GM18873 (cell line): Measurements from ENCODE around the gene HSPA12B.
"Not testable (repeated sequence)": the region's sequence is repeated elsewhere in the genome, so short reads cannot be mapped to it uniquely, and the experiment has no call there.

Experiments used
- ATAC-seq: cut with Tn5 transposase; IDR thresholded peaks from one replicate; pipeline ENCODE4 v1.9.1; 2021; ENCODE audit warnings: mild to moderate bottlenecking, moderate library complexity, moderate number of reproducible peaks; ENCODE audit not compliant: unreplicated experiment, low FRiP score

HSPA12B gene

DNA sequence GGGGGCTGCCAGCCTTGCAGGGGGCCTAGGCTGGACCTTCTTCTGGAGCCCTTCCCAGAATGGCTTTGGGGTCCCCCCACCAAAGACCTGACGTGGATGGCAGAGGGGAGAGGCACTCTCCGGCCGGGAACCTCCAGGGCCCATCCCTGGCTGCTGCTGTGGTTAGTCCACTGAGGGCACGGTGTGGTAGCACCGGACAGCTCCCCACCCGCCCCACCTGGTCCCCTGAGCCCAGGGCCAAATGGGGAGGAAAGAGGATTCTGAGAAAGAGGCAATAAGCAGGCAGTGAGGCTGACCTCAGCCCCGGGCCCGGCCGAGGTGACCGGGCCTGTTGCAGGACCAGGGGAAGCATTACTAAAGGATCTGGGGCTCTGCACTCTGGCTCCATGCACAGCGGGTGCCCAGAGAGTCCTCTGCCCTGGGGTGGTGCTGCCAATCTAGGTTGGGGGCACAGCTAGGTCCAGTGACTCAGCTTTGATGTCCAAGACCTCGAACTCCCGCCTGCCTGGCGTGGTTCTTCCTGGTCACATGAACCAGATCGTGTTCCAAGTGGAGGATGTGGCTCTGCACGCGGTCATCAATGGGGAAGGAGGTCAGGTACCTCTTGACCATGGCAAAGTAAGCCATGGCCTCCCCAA lies 51.9 kb downstream of the HSPA12B start:
- ATAC-seq: no peak

GRCh38 chr20:3784863-3785239 lies 52.4 kb downstream of the HSPA12B start:
- ATAC-seq: no peak

- no peak for ATAC-seq
Measured at GRCh38 chr20:3785240-3786125, 53.0 kb downstream of the HSPA12B start.

- no peak for ATAC-seq
Measured at GRCh38 chr20:3786126-3786484, 53.6 kb downstream of the HSPA12B start.

GRCh38 chr20:3786665-3787323 lies 54.3 kb downstream of the HSPA12B start, which contains the start of gene CENPB:
TSS of gene CENPB (minus strand) at chr20:3786740. CDS start at chr20:3786483, 257 bp downstream.
- ATAC-seq: peak; percentile 65

GRCh38 chr20:3787324-3788014 lies 55.0 kb downstream of the HSPA12B start:
- ATAC-seq: no peak

- no peak for ATAC-seq
Measured at GRCh38 chr20:3788685-3789155, 56.2 kb downstream of the HSPA12B start.

DNA sequence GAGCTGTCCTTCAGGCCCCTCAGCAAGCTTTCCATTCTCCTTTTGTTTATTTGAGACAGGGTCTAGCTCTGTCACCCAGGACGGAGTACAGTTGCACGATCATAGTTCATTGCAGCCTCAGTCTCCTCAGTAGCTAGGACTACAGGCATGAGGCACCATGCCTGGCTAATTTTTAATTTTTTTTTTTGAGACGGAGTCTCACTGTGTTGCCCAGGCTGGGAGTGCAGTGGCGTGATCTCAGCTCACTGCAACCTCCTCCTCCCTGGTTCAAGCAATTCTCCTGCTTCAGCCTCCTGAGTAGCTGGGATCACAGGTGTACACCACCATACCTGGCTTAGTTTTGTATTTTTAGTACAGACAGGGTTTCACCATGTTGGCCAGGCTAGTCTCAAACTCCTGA lies 56.7 kb downstream of the HSPA12B start:
- not testable (repeated sequence) for ATAC-seq

DNA sequence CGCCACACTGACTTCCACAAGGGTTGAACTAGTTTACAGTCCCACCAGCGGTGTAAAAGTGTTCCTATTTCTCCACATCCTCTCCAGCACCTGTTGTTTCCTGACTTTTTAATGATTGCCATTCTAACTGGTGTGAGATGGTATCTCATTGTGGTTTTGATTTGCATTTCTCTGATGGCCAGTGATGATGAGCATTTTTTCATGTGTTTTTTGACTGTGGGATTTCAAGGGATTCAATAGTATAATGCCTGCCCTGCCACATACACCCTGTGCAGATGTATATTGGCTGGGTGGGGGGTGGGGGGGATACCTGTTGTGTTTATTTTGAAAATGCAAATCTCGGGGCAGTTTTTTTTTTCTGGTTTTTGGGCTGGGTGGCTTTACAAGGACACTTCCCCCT lies 61.7 kb downstream of the HSPA12B start:
- ATAC-seq: not testable (repeated sequence)

GRCh38 chr20:3794701-3795420 lies 62.4 kb downstream of the HSPA12B start:
- ATAC-seq: no peak

DNA sequence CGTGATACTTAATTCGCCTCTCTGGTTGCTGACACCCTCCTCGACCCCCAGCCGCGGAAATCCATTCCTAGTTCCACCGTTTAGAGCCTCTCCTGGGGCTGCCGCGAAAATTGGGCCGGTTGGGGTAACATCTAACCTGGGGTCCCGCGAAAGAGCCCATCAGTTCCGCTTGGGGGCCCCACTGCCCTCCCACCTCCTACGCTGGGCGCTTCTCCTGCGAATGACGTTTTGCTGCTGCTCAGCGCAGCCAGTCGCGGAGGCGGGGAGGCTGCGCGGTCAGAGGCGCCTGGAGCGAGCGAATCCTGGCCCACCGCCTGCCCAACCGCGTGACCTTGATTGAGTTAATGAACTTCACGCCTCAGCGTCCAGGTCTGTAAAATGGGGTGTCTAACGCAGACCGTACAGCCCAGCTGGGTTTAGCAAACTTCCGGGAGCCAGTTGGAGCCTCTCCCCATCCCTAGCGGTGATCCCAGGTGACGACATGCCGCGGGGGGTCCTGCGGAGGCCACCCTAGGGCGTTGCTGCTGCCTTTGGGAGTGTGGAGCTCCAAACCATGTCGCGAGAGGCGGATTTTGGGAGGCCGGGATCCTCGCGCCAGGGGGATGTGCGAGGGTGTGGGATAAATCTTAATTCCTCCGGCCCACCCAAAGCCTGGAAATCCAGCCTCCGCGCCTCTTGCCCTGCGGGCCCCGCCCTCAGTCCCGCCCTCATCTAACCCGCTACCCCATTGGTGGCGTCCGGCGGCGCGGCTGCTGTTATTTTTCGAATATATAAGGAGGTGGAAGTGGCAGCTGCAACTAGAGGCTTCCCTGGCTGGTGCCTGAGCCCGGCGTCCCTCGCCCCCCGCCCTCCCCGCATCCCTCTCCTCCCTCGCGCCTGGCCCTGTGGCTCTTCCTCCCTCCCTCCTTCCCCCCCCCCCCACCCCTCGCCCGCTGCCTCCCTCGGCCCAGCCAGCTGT lies 63.3 kb downstream of the HSPA12B start, which contains the start of gene CDC25B:
TSS of gene CDC25B (plus strand) at position 800 of the 958 bp plus-strand sequence. CDS start 222 bp downstream, outside the sequence.
- peak; percentile 44 for ATAC-seq

- ATAC-seq: no peak
Measured at GRCh38 chr20:3796477-3797225, 64.2 kb downstream of the HSPA12B start.

DNA sequence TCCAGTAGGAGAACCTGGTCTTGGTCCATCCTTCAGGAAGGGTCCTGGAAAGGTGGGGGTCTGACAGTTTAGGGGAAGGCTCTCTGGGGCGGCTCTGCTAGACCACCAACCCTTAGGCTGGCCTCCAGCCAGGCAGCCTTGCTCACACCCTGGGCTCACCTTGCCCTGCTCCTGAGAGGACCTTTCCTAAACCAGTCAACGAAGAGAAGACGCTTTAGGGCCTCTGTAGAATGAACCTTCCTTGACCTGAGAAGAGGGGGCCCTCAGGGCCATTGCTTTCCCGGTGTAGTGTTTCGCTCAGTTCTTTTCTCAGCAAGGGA lies 64.7 kb downstream of the HSPA12B start:
- ATAC-seq: no peak

DNA sequence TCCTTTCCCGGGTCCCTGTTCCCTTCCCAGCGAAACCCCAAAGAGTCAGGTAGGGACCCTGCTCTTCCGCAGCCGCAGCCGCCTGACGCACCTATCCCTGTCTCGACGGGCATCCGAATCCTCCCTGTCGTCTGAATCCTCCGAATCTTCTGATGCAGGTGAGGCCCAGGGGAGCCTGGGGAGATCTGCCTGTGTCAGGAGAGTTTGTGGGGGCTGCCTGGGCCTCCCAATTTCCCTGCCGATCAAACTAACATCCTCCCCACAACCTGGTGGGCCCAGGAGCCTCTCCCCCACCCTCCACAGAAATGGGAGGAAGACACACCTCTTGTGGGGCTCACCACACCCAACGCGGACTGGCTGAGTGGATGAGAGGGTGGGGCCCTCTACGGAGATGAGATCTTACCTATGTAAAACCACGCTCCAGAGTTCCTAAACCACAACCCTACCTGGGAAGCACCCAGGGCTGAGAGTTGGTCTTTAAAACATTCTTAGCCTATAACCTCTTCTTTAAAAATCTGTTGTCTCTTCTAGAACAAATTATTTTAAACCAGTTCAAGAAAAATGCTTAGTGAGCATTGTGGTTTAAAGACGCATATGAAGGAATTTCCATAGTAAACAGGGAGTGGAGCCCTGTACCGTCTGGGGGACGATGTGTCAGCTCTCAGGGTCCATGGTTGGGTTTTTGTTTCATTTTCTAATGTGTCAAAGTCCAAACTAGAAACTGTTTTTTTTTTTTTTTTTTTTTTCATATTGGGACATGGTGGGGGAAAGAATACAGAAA lies 65.3 kb downstream of the HSPA12B start:
- no peak for ATAC-seq

DNA sequence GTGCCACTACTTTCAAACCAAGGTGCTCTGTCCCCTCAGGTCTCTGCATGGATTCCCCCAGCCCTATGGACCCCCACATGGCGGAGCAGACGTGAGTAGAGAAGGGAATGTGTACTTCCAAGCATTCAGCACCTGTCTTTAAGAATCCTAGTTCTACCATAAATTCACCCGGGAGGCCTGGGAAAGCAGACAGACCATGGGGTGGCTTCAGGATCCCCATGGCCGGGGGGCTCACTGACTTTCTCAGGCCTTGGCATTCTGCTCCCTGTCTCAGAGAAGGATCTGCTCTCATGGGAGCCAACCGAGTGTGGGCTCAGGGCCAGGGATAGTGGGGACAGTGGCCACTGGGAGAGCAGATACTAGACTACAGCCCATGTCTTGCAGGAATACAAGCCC lies 65.9 kb downstream of the HSPA12B start:
- ATAC-seq: no peak

DNA sequence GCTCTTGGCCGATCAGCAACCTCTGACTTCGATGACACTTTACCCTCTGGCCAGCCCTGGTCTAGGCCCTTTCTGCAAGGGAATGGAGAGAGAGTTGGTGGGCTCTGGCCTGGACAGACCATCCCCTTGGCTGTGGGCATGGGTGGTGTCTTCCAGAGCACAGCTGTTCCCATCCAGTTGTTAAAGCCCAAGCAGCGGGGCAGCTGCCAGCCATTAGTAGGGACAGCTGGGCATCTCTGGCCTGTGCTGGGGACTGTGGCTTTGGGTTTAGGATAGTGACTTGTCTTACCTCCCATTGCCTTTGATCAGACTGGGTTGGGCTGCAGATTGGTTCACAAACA lies 66.4 kb downstream of the HSPA12B start:
- no peak for ATAC-seq

DNA sequence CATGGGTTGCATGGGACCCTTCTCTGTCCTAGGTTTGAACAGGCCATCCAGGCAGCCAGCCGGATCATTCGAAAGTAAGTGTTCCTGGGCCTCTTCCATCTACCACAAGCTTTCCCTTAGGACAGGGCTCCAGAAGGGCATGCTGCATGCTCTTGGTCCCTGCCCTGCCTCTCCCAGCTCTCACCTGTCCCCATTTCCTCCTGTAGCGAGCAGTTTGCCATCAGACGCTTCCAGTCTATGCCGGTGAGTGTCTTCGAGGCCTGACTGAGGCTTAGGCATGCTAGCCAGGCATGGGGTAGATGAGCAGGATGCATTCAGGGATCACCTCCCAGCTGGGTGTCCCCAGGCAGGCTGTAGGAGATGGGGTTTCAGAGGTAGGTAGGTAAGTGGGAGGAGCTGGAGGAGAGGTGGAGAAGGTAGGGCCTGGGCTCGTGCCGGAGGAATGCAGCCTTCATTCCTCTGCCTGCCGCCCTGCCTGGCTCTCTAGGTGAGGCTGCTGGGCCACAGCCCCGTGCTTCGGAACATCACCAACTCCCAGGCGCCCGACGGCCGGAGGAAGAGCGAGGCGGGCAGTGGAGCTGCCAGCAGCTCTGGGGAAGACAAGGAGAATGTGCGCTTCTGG lies 67.9 kb downstream of the HSPA12B start:
- ATAC-seq: no peak
